Measurements from ENCODE around the gene TRIM38. TPM values are rescaled to one million over a fixed set of nuclear protein-coding genes. Genes with fewer than 3 reads are reported as not detected.
A peak's percentile ranks its signal among the peaks of the same experiment; 100 is the strongest.

The TRIM38 gene
- total and polyA plus RNA-seq, 2 of the 13 experiments (the other 11 are each of a cell fraction or from before 2014, with no cell fraction given), result 2.5 to 3.1 TPM

GRCh38 chr6:26031595-26032339, 69.2 kb downstream of the TRIM38 start (continued):
- TF ChIP-seq ZFYVE20 (CRISPR knock-in tag; IDR thresholded peaks at IDR 0.05; ENCODE audit: borderline replicate concordance, low read depth) (peak; percentile 89; the same call in 1 of the 2 replicates), MYPOP (CRISPR knock-in tag; IDR thresholded peaks at IDR 0.05) (peak; percentile 97), PPARG (CRISPR knock-in tag; conservative IDR thresholded peaks at IDR 0.05) (no peak; the same call in 1 of the 2 replicates), ZNF704 (CRISPR knock-in tag; IDR thresholded peaks at IDR 0.05; ENCODE audit: borderline replicate concordance) (peak; percentile 84; the same call in 1 of the 2 replicates), MIER2 (CRISPR knock-in tag; IDR thresholded peaks at IDR 0.05) (no peak), HOXA3 (CRISPR knock-in tag; IDR thresholded peaks at IDR 0.05) (peak; percentile 92), ARID5B (CRISPR knock-in tag; IDR thresholded peaks at IDR 0.05) (peak; percentile 55), ZNF607 (CRISPR knock-in tag; IDR thresholded peaks at IDR 0.05; ENCODE audit: borderline replicate concordance) (0 out of 2 replicates have a peak, but pooled peaks have one; percentile 20), FOSL2 (CRISPR knock-in tag; IDR thresholded peaks at IDR 0.05) (peak; percentile 54), RFX1 (IDR thresholded peaks at IDR 0.05) (no peak; the same call in 1 of the 2 replicates), RAD21 (CRISPR knock-in tag; IDR thresholded peaks at IDR 0.05) (peak; percentile 61), ERF (CRISPR knock-in tag; IDR thresholded peaks at IDR 0.05) (peak; percentile 11; the same call in 1 of the 2 replicates), ZNF598 (CRISPR knock-in tag; IDR thresholded peaks at IDR 0.05; ENCODE audit: borderline replicate concordance) (peak; percentile 83; the same call in 1 of the 2 replicates), ZNF841 (CRISPR knock-in tag; IDR thresholded peaks at IDR 0.05; ENCODE audit: borderline replicate concordance) (0 out of 2 replicates have a peak, but pooled peaks have one; percentile 45), HNRNPK (IDR thresholded peaks at IDR 0.05; ENCODE audit: low read depth, low read length, poor library complexity, severe bottlenecking) (no peak), EED (CRISPR knock-in tag; IDR thresholded peaks at IDR 0.05) (no peak), RNF219 (CRISPR knock-in tag; IDR thresholded peaks at IDR 0.05) (no peak), NR0B2 (CRISPR knock-in tag; IDR thresholded peaks at IDR 0.05) (peak; percentile 95)
